Sigmoid colon (tissue), 7 donors: ENCODE data around the gene CTBP2. TPM values are rescaled to one million over a fixed set of nuclear protein-coding genes. Genes with fewer than 3 reads are reported as not detected.

ENCODE experiments used
- DNase-seq: peaks from one replicate; pipeline ENCODE4 v3.0.0-alpha.2; 2019
- H3K27ac ChIP-seq, 4 donors: fragments of 200-600 bp; sonication (generic); one replicate each; pipeline ENCODE4 v1.5.1; 2016 to 2019; ENCODE audit warnings: mild to moderate bottlenecking in 1 of 4
- H3K27me3 ChIP-seq, 3 donors: fragments of 200-600 bp; sonication (generic); one replicate each; pipeline ENCODE4 v1.5.1; 2019; ENCODE audit warnings: mild to moderate bottlenecking in 1 of 3
- H3K36me3 ChIP-seq, 4 donors: fragments of 200-600 bp; sonication (generic); one replicate each; pipeline ENCODE4 v1.5.1; 2016 to 2019
- H3K4me1 ChIP-seq, 4 donors: fragments of 200-600 bp; sonication (generic); one replicate each; pipeline ENCODE4 v1.5.1; 2017 to 2019
- H3K4me3 ChIP-seq, 4 donors: fragments of 200-600 bp; sonication (generic); one replicate each; pipeline ENCODE4 v1.5.1; 2017 to 2019; ENCODE audit warnings: mild to moderate bottlenecking in 2 of 4, moderate library complexity in 1 of 4
- H3K9me3 ChIP-seq, 4 donors: fragments of 200-600 bp in 3 of 4; sonication (generic) in 3 of 4; one replicate each; pipeline versions ENCODE4 v1.5.1 to v1.6.1; 2013 to 2019
- CTCF ChIP-seq, 4 experiments: fragments of 450-650 bp in 3 of 4; fragments of 200-600 bp in 1 of 4; IDR thresholded peaks; one replicate each; pipeline ENCODE4 v1.5.1; 2016 to 2019; ENCODE audit warnings: antibody characterized with exemption in 4 of 4, mild to moderate bottlenecking in 3 of 4, moderate library complexity in 2 of 4
- EP300 ChIP-seq, 4 donors: sonication (generic); formaldehyde crosslinking; IDR thresholded peaks; one replicate each; pipeline ENCODE4 v1.6.1; 2017; ENCODE audit warnings: antibody characterized with exemption in 4 of 4
- POLR2A ChIP-seq, 2 donors: fragments of 450-650 bp; IDR thresholded peaks; one replicate each; pipeline ENCODE4 v1.6.1; 2016; ENCODE audit warnings: antibody characterized with exemption in 2 of 2, mild to moderate bottlenecking in 2 of 2, moderate library complexity in 2 of 2
- POLR2AphosphoS5 ChIP-seq, 4 donors: sonication (generic); formaldehyde crosslinking; IDR thresholded peaks; one replicate each; pipeline ENCODE4 v1.6.1; 2017; ENCODE audit warnings: antibody characterized with exemption in 4 of 4
- WGBS, 2 donors: extraction: QIAGEN DNeasy Blood & Tissue Kit; methylation state at CpG; one replicate each; pipeline ENCODE4 v1.1.7; 2013; 5-methylcytosine and 5-hydroxymethylcytosine counted together
- intact Hi-C: fragments of 100-400 bp; cut with DNase I; formaldehyde crosslinking; loops from one replicate; pipeline ENCODE4 v1.15.1; 2023
- polyA plus RNA-seq, 3 donors: library from polyadenylated mRNA; stranded (reverse); fragments of 200-250 nt; gene quantifications; one replicate each; pipeline ENCODE4 v1.2.3, GENCODE V29; 2013
- total RNA-seq, 4 donors: library from RNA; depleted of rRNA; stranded (reverse); fragments of >200 nt; gene quantifications; one replicate each; pipeline ENCODE4 v1.1.0, GENCODE V29; 2016
- donor health status: healthy with polysubstance abuse.
- donor health status: Bipolar disorder and iron deficiency.
- donor health status: healthy.

The CTBP2 gene
- total RNA-seq (10 to 100 TPM; 31.2 to 57.1 (median 47.5) TPM), polyA plus RNA-seq (10 to 100 TPM; 49.9 to 62.4 (median 52.0) TPM)

- intact Hi-C loops, result loop anchor here (2.0 to 10.0 kb wide), 5 partner anchors 168 to 665 kb away; partner anchors contain the start of genes BCCIP, EDRF1 and UROS
- H3K9me3 ChIP-seq, result no peaks in the 10 kb centered on the region
- TF ChIP-seq POLR2AphosphoS5 (IDR thresholded peaks at IDR 0.05) (peak in 3 of 4 donors; percentile 7 to 46 (median 12)), POLR2A (IDR thresholded peaks at IDR 0.05) (no peak)
Observed at GRCh38 chr10:125159932-125160855, at the start of gene CTBP2. Gene CTBP2 (minus strand): TSS chr10:125160563.

GRCh38 chr10:125209591-125210355 lies 49.4 kb upstream of the CTBP2 start:
- H3K27ac ChIP-seq, result no peak overlapping the region
- intact Hi-C loops, result no loop called here
- no peak overlapping the region for H3K4me3 ChIP-seq
- no peaks in the 10 kb centered on the region for H3K27me3 ChIP-seq
- no peak for DNase-seq
- no peaks in the 10 kb centered on the region for H3K36me3 ChIP-seq
- no peak for TF ChIP-seq EP300 (IDR thresholded peaks at IDR 0.05)
- TF ChIP-seq POLR2AphosphoS5 (IDR thresholded peaks at IDR 0.05), result no peak
- TF ChIP-seq CTCF (IDR thresholded peaks at IDR 0.05), result no peak
- no peak for TF ChIP-seq POLR2A (IDR thresholded peaks at IDR 0.05)
- no peaks in the 10 kb centered on the region for H3K9me3 ChIP-seq
- H3K4me1 ChIP-seq, result no peaks in the 10 kb centered on the region
- WGBS, 2 donors, result 64 to 81% methylated on average over 10 of the region's 10 CpGs

More at GRCh38 chr10:125159932-125160855, at the start of gene CTBP2:
- peak within 1 kb of the TSS; percentile 97 to 99 (median 98) for H3K27ac ChIP-seq
- peak within 1 kb of the TSS; percentile 85 to 97 (median 92) for H3K4me3 ChIP-seq
- WGBS, 2 donors, result 1% methylated on average over 99 to 103 of the region's 103 CpGs
- peak; percentile 67 for DNase-seq
- H3K27me3 ChIP-seq, result no peaks in the 10 kb centered on the region
- no peaks in the 10 kb centered on the region for H3K36me3 ChIP-seq
- H3K4me1 ChIP-seq, result peaks cover 0 to 46% (median 36%) of the 10 kb centered on the region in 4 donors

- intact Hi-C loops, result no loop called here
- TF ChIP-seq EP300 (IDR thresholded peaks at IDR 0.05), result no peak
- TF ChIP-seq POLR2A (IDR thresholded peaks at IDR 0.05), result no peak
- Histone ChIP-seq H3K9me3 (no peaks in the 10 kb centered on the region), H3K27ac (no peak overlapping the region), H3K4me1 (no peaks in the 10 kb centered on the region), H3K27me3 (no peaks in the 10 kb centered on the region), H3K36me3 (no peaks in the 10 kb centered on the region), H3K4me3 (no peak overlapping the region)
- 83 to 89% methylated on average over 23 of the region's 23 CpGs for WGBS, 2 donors
- no peak for DNase-seq
Observed at GRCh38 chr10:125208854-125209565, 48.6 kb upstream of the CTBP2 start.

GRCh38 chr10:125206623-125207022 lies 46.3 kb upstream of the CTBP2 start:
- TF ChIP-seq POLR2A (IDR thresholded peaks at IDR 0.05) (no peak), EP300 (IDR thresholded peaks at IDR 0.05) (no peak), POLR2AphosphoS5 (IDR thresholded peaks at IDR 0.05) (no peak), CTCF (IDR thresholded peaks at IDR 0.05) (no peak)
- intact Hi-C loops, result no loop called here
- Histone ChIP-seq H3K27me3 (no peaks in the 10 kb centered on the region), H3K9me3 (no peaks in the 10 kb centered on the region), H3K27ac (no peak overlapping the region), H3K4me1 (no peaks in the 10 kb centered on the region), H3K4me3 (no peak overlapping the region), H3K36me3 (no peaks in the 10 kb centered on the region)
- 88 to 90% methylated on average over 5 of the region's 5 CpGs for WGBS, 2 donors
- no peak for DNase-seq

- intact Hi-C loops, result no loop called here
- H3K27ac ChIP-seq, result no peak overlapping the region
- no peaks in the 10 kb centered on the region for H3K27me3 ChIP-seq
- H3K9me3 ChIP-seq, result no peaks in the 10 kb centered on the region
- TF ChIP-seq CTCF (IDR thresholded peaks at IDR 0.05) (no peak), POLR2AphosphoS5 (IDR thresholded peaks at IDR 0.05) (no peak)
- 78 to 87% methylated on average over 2 of the region's 2 CpGs for WGBS, 2 donors
- H3K4me1 ChIP-seq, result no peaks in the 10 kb centered on the region
- no peaks in the 10 kb centered on the region for H3K36me3 ChIP-seq
- no peak for DNase-seq
- no peak overlapping the region for H3K4me3 ChIP-seq
Observed at GRCh38 chr10:125205431-125205830, 45.1 kb upstream of the CTBP2 start.
